ENCODE data around the gene FBXO28. TPM values are rescaled to one million over a fixed set of nuclear protein-coding genes. Genes with fewer than 3 reads are reported as not detected.

The FBXO28 gene, protein sequence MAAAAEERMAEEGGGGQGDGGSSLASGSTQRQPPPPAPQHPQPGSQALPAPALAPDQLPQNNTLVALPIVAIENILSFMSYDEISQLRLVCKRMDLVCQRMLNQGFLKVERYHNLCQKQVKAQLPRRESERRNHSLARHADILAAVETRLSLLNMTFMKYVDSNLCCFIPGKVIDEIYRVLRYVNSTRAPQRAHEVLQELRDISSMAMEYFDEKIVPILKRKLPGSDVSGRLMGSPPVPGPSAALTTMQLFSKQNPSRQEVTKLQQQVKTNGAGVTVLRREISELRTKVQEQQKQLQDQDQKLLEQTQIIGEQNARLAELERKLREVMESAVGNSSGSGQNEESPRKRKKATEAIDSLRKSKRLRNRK
- 10 to 100 TPM; 26.7 to 27.4 TPM for total RNA-seq
- 1 to 10 TPM; 6.8 to 9.0 TPM for polyA plus RNA-seq
- long read RNA-seq, donor 1, full-length matches to known transcripts, result 16 of 27 reads
- long read RNA-seq, donor 1, partial matches to known transcripts, result 0 of 27 reads
- long read RNA-seq, donor 1, other reads (novel, unspliced or antisense), result 11 of 27 reads
- long read RNA-seq, donor 2, full-length matches to known transcripts, result 3 of 13 reads
- long read RNA-seq, donor 2, partial matches to known transcripts, result 0 of 13 reads
- long read RNA-seq, donor 2, other reads (novel, unspliced or antisense), result 10 of 13 reads

DNA sequence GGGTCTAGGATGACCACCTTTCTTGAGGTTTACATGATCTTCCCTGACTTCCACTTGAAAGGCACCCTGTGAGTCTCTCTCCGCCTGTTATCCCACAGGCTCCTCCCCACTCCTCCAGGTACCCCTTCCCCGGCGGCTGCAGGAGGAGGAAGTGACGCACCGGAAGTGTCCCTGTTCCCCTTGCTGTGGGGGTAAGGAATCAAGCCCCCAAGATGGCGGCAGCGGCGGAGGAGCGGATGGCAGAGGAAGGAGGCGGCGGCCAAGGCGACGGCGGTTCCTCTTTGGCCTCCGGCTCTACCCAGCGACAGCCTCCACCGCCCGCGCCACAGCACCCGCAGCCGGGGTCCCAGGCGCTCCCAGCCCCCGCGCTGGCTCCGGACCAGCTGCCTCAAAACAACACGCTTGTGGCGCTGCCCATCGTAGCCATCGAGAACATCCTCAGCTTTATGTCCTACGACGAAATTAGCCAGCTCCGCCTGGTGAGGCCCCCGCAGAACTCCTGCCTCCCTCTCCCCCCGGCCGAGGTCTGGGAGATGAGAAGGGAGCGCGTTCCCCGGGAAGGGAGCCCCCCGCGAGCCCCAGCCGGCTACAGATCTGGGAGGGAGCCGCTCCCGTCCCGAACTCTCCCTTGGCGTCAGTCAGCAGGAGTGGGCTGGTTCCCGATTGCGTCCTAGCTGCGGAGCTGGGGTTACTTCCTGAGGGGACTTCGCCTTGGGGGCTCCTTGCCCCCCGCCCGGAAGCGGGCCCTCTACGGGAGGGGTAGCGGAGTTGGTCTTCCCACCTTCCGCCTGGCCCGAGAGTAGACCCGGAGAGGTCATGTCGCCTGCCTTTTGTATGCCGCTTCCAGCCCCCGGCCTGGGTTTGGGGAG lies at the start of gene FBXO28:
FBXO28 (plus strand) TSS at position 194 of the 869 bp plus-strand sequence; CDS start at position 213, 19 bp downstream.
- peak within 1 kb of the TSS; percentile 78 to 89 for H3K27ac ChIP-seq (ENCODE audit: low read depth in 1 of 2, low read length in 2 of 2)
- WGBS, 2 donors, result 0% methylated on average over 51 to 60 of the region's 60 CpGs
- H3K27me3 ChIP-seq (ENCODE audit: control insufficient read depth in 1 of 2, insufficient read depth in 2 of 2, low read length in 1 of 2), result no peaks in the 10 kb centered on the region
- ATAC-seq (ENCODE audit: low FRiP score) (peak; percentile 98), DNase-seq (peak; percentile 98)
- H3K36me3 ChIP-seq (ENCODE audit: control insufficient read depth in 1 of 2, insufficient read depth in 2 of 2, low read length in 1 of 2), result no peaks in the 10 kb centered on the region
- H3K4me1 ChIP-seq (ENCODE audit: control insufficient read depth in 1 of 2, insufficient read depth in 2 of 2, low read length in 2 of 2), result no peaks in the 10 kb centered on the region
- intact Hi-C loops (cut with DNase I), result loop anchor here (2.0 to 10.0 kb wide), 3 partner anchors 217 to 343 kb away; partner anchors contain the start of gene NVL (in 1 of the 2)
- no peaks in the 10 kb centered on the region for H3K9me3 ChIP-seq (ENCODE audit: control insufficient read depth, low read length)
- peak within 1 kb of the TSS; percentile 88 to 93 for H3K4me3 ChIP-seq (ENCODE audit: low read length in 2 of 2)

DNA sequence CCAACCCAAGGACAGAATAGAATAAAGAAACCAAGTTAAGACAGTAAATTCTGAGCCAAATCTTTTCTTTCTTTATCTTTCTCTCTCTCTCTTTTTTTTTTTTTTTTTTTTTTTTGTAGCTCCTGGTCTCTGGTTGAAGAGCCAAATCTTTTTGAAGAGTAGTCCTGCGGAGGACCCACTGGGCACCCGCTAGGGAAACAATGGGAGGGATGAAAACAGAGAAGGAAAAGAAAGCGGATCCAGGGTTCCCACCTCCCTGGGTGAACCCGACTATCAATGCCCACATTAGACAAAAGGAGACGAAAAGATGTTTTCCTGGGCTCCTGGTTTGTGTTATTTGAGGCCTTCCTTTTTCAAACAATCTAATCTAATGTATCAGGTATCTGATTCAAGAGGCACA lies 49.8 kb upstream of the FBXO28 start:
- ATAC-seq (ENCODE audit: low FRiP score), result no peak
- DNase-seq, result no peak
- no peak overlapping the region for H3K27ac ChIP-seq (ENCODE audit: low read depth in 1 of 2, low read length in 2 of 2)
- H3K27me3 ChIP-seq (ENCODE audit: control insufficient read depth in 1 of 2, insufficient read depth in 2 of 2, low read length in 1 of 2), result no peaks in the 10 kb centered on the region
- intact Hi-C loops (cut with DNase I), result no loop called here
- WGBS, 2 donors, result 83 to 85% methylated on average over 5 of the region's 5 CpGs
- H3K4me1 ChIP-seq (ENCODE audit: control insufficient read depth in 1 of 2, insufficient read depth in 2 of 2, low read length in 2 of 2), result no peaks in the 10 kb centered on the region
- no peaks in the 10 kb centered on the region for H3K36me3 ChIP-seq (ENCODE audit: control insufficient read depth in 1 of 2, insufficient read depth in 2 of 2, low read length in 1 of 2)
- peaks cover 2% of the 10 kb centered on the region for H3K9me3 ChIP-seq (ENCODE audit: control insufficient read depth, low read length)
- no peak overlapping the region for H3K4me3 ChIP-seq (ENCODE audit: low read length in 2 of 2)

DNA sequence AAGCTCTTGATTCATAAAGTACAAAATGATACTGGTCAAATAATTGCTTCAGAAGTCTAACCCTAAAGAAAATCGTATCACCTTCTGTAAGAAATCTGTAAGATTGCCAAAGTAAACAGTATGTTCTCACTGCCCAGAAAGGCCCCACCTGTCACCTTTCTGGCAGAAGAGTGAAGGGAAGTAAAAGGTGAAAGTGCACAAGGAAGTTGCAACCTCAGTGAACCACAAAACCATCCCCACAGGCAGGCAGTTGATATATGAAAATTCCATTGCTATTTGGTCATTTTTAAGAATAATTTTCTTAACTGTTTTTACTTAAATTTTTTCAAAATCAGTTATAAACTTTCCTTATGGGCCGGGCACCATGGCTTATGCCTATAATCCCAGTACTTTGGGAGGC lies 48.5 kb upstream of the FBXO28 start:
- Histone ChIP-seq H3K36me3 (ENCODE audit: control insufficient read depth in 1 of 2, insufficient read depth in 2 of 2, low read length in 1 of 2) (no peaks in the 10 kb centered on the region), H3K9me3 (ENCODE audit: control insufficient read depth, low read length) (no peaks in the 10 kb centered on the region), H3K4me1 (ENCODE audit: control insufficient read depth in 1 of 2, insufficient read depth in 2 of 2, low read length in 2 of 2) (no peaks in the 10 kb centered on the region), H3K27ac (ENCODE audit: low read depth in 1 of 2, low read length in 2 of 2) (no peak overlapping the region), H3K27me3 (ENCODE audit: control insufficient read depth in 1 of 2, insufficient read depth in 2 of 2, low read length in 1 of 2) (no peaks in the 10 kb centered on the region), H3K4me3 (ENCODE audit: low read length in 2 of 2) (no peak overlapping the region)
- ATAC-seq (ENCODE audit: low FRiP score) (no peak), DNase-seq (no peak)
- WGBS, 2 donors, result 24 to 26% methylated on average over 2 of the region's 2 CpGs
- intact Hi-C loops (cut with DNase I), result no loop called here

DNA sequence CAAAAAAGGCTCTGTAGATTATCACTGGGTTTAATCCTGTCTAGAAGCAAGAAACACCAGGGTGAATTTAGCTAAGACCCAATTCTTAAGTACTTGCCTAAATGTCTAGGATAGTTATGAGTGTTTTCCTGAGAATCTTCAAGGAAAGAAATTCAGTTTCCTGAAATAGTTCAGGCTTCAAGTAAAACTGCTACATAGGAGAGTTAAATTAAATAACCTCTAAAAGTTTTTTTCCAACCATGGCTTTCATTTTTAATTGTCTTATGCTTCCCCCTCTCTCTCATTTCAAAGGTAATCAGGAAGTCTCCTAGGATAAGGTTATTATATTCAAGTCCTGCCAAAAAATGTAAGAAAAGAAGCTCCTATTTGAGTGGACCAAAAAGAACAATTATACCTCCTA lies 46.7 kb upstream of the FBXO28 start:
- ATAC-seq (ENCODE audit: low FRiP score) (no peak), DNase-seq (no peak)
- no peaks in the 10 kb centered on the region for H3K4me1 ChIP-seq (ENCODE audit: control insufficient read depth in 1 of 2, insufficient read depth in 2 of 2, low read length in 2 of 2)
- H3K27ac ChIP-seq (ENCODE audit: low read depth in 1 of 2, low read length in 2 of 2), result no peak overlapping the region
- H3K27me3 ChIP-seq (ENCODE audit: control insufficient read depth in 1 of 2, insufficient read depth in 2 of 2, low read length in 1 of 2), result peaks cover 0 to 1% of the 10 kb centered on the region in 2 donors
- no peaks in the 10 kb centered on the region for H3K36me3 ChIP-seq (ENCODE audit: control insufficient read depth in 1 of 2, insufficient read depth in 2 of 2, low read length in 1 of 2)
- no peaks in the 10 kb centered on the region for H3K9me3 ChIP-seq (ENCODE audit: control insufficient read depth, low read length)
- intact Hi-C loops (cut with DNase I), result no loop called here
- no peak overlapping the region for H3K4me3 ChIP-seq (ENCODE audit: low read length in 2 of 2)

DNA sequence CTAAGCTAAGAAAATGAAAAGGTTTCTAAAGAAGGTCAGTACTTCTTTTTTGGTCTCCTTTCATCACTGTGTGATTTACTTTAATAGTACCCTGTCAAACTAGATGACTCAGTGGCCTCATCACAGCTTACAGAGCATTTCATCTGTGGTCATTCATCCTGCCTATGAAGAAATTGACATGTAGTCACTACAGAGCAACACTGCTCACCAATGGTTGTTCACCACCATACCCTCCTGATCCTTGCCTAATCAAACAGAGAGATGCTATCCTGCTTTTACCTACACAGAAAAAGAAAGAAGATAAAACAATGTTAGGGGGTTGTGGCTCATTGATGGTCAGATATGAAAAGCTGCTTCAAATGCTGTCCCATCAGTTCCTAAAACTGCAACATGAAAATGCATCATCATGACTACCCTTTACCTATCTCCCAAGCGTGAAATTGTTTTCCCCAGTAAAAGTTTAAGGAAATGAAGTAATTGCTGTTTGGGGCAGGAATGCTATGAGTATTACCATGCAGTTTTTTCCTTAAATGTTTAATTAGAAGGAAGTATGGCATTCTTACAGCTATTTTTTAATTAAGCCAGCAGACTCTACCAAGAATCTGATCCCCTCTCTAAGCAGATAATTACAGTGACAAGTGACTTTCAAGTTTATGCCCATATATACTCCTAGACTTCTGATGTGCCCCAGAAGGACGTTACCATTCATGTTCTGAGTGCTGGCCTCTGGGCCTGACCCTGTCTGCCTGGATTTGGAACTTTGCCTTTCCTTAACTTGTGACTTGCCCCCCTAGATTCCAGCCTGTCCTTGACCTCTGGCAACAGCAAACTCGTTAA lies 46.1 kb upstream of the FBXO28 start:
- intact Hi-C loops (cut with DNase I), result no loop called here
- H3K4me1 ChIP-seq (ENCODE audit: control insufficient read depth in 1 of 2, insufficient read depth in 2 of 2, low read length in 2 of 2), result no peaks in the 10 kb centered on the region
- H3K36me3 ChIP-seq (ENCODE audit: control insufficient read depth in 1 of 2, insufficient read depth in 2 of 2, low read length in 1 of 2), result no peaks in the 10 kb centered on the region
- no peak overlapping the region for H3K4me3 ChIP-seq (ENCODE audit: low read length in 2 of 2)
- no peaks in the 10 kb centered on the region for H3K9me3 ChIP-seq (ENCODE audit: control insufficient read depth, low read length)
- WGBS, 2 donors, result 55 to 81% methylated on average over 3 of the region's 3 CpGs
- H3K27me3 ChIP-seq (ENCODE audit: control insufficient read depth in 1 of 2, insufficient read depth in 2 of 2, low read length in 1 of 2), result peaks cover 0 to 1% of the 10 kb centered on the region in 2 donors
- DNase-seq (no peak), ATAC-seq (ENCODE audit: low FRiP score) (no peak)
- no peak overlapping the region for H3K27ac ChIP-seq (ENCODE audit: low read depth in 1 of 2, low read length in 2 of 2)

DNA sequence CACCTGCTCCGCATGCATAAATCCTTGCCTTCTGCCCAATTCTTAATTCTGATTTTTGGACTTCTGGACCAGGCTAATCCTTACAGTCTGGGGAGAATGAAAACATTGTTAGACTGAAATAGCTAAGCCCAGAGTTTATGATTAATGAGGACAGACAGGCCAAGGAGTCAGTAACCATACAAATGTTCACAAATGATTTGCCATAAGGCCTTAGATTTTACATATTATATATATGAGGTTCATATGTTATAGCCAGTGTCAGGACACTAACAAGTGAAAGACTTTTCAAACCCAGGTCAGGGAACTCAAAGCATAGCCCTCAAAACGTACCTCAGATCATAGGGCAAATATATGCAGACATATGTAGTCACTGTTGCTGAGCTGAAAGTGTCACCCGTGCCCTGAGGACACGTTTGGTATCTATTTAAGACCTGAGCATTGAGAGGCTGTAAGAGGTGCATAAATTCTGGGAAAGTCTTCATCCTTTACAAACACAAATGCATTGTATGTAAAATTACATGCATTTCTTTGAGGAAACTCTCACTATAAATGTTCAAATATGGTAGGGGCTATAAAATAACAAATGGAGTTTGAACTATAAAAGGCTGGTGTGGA lies 45.3 kb upstream of the FBXO28 start:
- Histone ChIP-seq H3K9me3 (ENCODE audit: control insufficient read depth, low read length) (no peaks in the 10 kb centered on the region), H3K4me3 (ENCODE audit: low read length in 2 of 2) (no peak overlapping the region), H3K4me1 (ENCODE audit: control insufficient read depth in 1 of 2, insufficient read depth in 2 of 2, low read length in 2 of 2) (no peaks in the 10 kb centered on the region), H3K36me3 (ENCODE audit: control insufficient read depth in 1 of 2, insufficient read depth in 2 of 2, low read length in 1 of 2) (no peaks in the 10 kb centered on the region), H3K27me3 (ENCODE audit: control insufficient read depth in 1 of 2, insufficient read depth in 2 of 2, low read length in 1 of 2) (peaks cover 0 to 1% of the 10 kb centered on the region in 2 donors), H3K27ac (ENCODE audit: low read depth in 1 of 2, low read length in 2 of 2) (no peak overlapping the region)
- intact Hi-C loops (cut with DNase I), result no loop called here
- DNase-seq (no peak), ATAC-seq (ENCODE audit: low FRiP score) (no peak)
- WGBS, 2 donors, result 63 to 72% methylated on average over 4 of the region's 4 CpGs

DNA sequence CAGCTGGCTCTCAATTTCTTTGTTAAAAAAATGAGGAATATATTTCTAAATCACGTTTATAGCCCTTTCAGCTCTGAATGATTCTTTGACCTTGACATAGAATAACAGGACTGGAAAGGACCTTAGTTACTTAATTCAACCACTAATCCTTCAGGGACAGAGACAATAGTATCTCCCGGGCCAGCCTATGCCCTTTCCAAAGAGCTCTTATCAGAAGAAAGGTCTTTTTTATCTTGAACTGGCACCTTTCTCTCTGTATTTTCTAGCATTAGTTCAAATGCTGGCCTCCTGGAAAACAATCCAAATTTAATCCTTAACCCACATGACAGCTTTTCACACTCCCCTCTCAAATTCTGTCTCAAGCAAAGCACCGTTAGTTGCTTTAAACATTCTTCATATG lies 44.8 kb upstream of the FBXO28 start:
- Histone ChIP-seq H3K27me3 (ENCODE audit: control insufficient read depth in 1 of 2, insufficient read depth in 2 of 2, low read length in 1 of 2) (peaks cover 0 to 1% of the 10 kb centered on the region in 2 donors), H3K36me3 (ENCODE audit: control insufficient read depth in 1 of 2, insufficient read depth in 2 of 2, low read length in 1 of 2) (no peaks in the 10 kb centered on the region), H3K4me3 (ENCODE audit: low read length in 2 of 2) (no peak overlapping the region), H3K27ac (ENCODE audit: low read depth in 1 of 2, low read length in 2 of 2) (no peak overlapping the region), H3K4me1 (ENCODE audit: control insufficient read depth in 1 of 2, insufficient read depth in 2 of 2, low read length in 2 of 2) (no peaks in the 10 kb centered on the region), H3K9me3 (ENCODE audit: control insufficient read depth, low read length) (peaks cover 2% of the 10 kb centered on the region)
- 31 to 42% methylated on average over 3 of the region's 3 CpGs for WGBS, 2 donors
- no peak for ATAC-seq (ENCODE audit: low FRiP score)
- no peak for DNase-seq
- intact Hi-C loops (cut with DNase I), result no loop called here

Data from aorta (tissue), 5 donors.